ENCODE data around the gene VRK1.

The VRK1 gene

GRCh38 chr14:96792003-96792402 lies 5.2 kb upstream of the VRK1 start:
- no peak for DNase-seq (ENCODE audit: low read depth in 3 of 3)

GRCh38 chr14:96792591-96792990 lies 4.6 kb upstream of the VRK1 start:
- DNase-seq (ENCODE audit: low read depth in 3 of 3), result no peak

GRCh38 chr14:96793547-96793946 lies 3.6 kb upstream of the VRK1 start:
- DNase-seq (ENCODE audit: low read depth in 3 of 3), result no peak

- DNase-seq (ENCODE audit: low read depth in 3 of 3), result no peak
Measured at GRCh38 chr14:96795109-96795828, 1.9 kb upstream of the VRK1 start.

- DNase-seq (ENCODE audit: low read depth in 3 of 3), result peak; percentile 5 to 25 (median 9)
Measured at GRCh38 chr14:96797582-96798349, 584 bp downstream of the VRK1 start.

- DNase-seq (ENCODE audit: low read depth in 3 of 3), result no peak
Measured at GRCh38 chr14:96798956-96799355, 1.8 kb downstream of the VRK1 start.

GRCh38 chr14:96799489-96800054 lies 2.4 kb downstream of the VRK1 start:
- DNase-seq (ENCODE audit: low read depth in 3 of 3), result no peak

GRCh38 chr14:96801931-96802330 lies 4.7 kb downstream of the VRK1 start:
- no peak for DNase-seq (ENCODE audit: low read depth in 3 of 3)

- no peak for DNase-seq (ENCODE audit: low read depth in 3 of 3)
Measured at GRCh38 chr14:96802963-96803362, 5.8 kb downstream of the VRK1 start.

GRCh38 chr14:96803958-96804357 lies 6.8 kb downstream of the VRK1 start:
- DNase-seq (ENCODE audit: low read depth in 3 of 3), result no peak

GRCh38 chr14:96804895-96805294 lies 7.7 kb downstream of the VRK1 start:
- no peak for DNase-seq (ENCODE audit: low read depth in 3 of 3)

GRCh38 chr14:96805956-96806355 lies 8.8 kb downstream of the VRK1 start:
- DNase-seq (ENCODE audit: low read depth in 3 of 3), result no peak

GRCh38 chr14:96806836-96807235 lies 9.7 kb downstream of the VRK1 start:
- DNase-seq (ENCODE audit: low read depth in 3 of 3), result no peak

- no peak for DNase-seq (ENCODE audit: low read depth in 3 of 3)
Measured at GRCh38 chr14:96808619-96809406, 11.6 kb downstream of the VRK1 start.

- DNase-seq (ENCODE audit: low read depth in 3 of 3), result no peak
Measured at GRCh38 chr14:96811265-96811664, 14.1 kb downstream of the VRK1 start.

GRCh38 chr14:96811985-96812667 lies 14.9 kb downstream of the VRK1 start:
- no peak for DNase-seq (ENCODE audit: low read depth in 3 of 3)

GRCh38 chr14:96816281-96816680 lies 19.1 kb downstream of the VRK1 start:
- DNase-seq (ENCODE audit: low read depth in 3 of 3), result no peak

GRCh38 chr14:96817750-96818666 lies 20.8 kb downstream of the VRK1 start:
- no peak for DNase-seq (ENCODE audit: low read depth in 3 of 3)

- DNase-seq (ENCODE audit: low read depth in 3 of 3), result no peak
Measured at GRCh38 chr14:96821501-96821900, 24.3 kb downstream of the VRK1 start.

- no peak for DNase-seq (ENCODE audit: low read depth in 3 of 3)
Measured at GRCh38 chr14:96823652-96824051, 26.5 kb downstream of the VRK1 start.

GRCh38 chr14:96824283-96824682 lies 27.1 kb downstream of the VRK1 start:
- no peak for DNase-seq (ENCODE audit: low read depth in 3 of 3)
